ENCODE results near the gene IL15RA.
"Not testable (repeated sequence)": the region's sequence is repeated elsewhere in the genome, so short reads cannot be mapped to it uniquely, and the experiment has no call there.

Gene IL15RA

GRCh38 chr10:5921746-5922145 lies 55.6 kb downstream of the IL15RA start:
- DNase-seq (ENCODE audit: low read depth) = no peak

- DNase-seq (ENCODE audit: low read depth) = no peak
Measured at GRCh38 chr10:5919568-5919967, 57.8 kb downstream of the IL15RA start.

GRCh38 chr10:5918763-5919162 lies 58.6 kb downstream of the IL15RA start:
- no peak for DNase-seq (ENCODE audit: low read depth)

GRCh38 chr10:5917305-5917704 lies 60.0 kb downstream of the IL15RA start:
- no peak for DNase-seq (ENCODE audit: low read depth)

- DNase-seq (ENCODE audit: low read depth) = no peak
Measured at GRCh38 chr10:5915451-5915850, 61.9 kb downstream of the IL15RA start.

- no peak for DNase-seq (ENCODE audit: low read depth)
Measured at GRCh38 chr10:5913736-5914135, 63.6 kb downstream of the IL15RA start.

GRCh38 chr10:5911670-5912069 lies 65.7 kb downstream of the IL15RA start:
- no peak for DNase-seq (ENCODE audit: low read depth)

GRCh38 chr10:5910323-5911100 lies 66.8 kb downstream of the IL15RA start:
- no peak for DNase-seq (ENCODE audit: low read depth)

- DNase-seq (ENCODE audit: low read depth) = not testable (repeated sequence)
Measured at GRCh38 chr10:5908676-5909075, 68.7 kb downstream of the IL15RA start.

GRCh38 chr10:5906651-5907050 lies 70.7 kb downstream of the IL15RA start:
- DNase-seq (ENCODE audit: low read depth) = no peak

- no peak for DNase-seq (ENCODE audit: low read depth)
Measured at GRCh38 chr10:5905854-5906507, 71.4 kb downstream of the IL15RA start.

- DNase-seq (ENCODE audit: low read depth) = no peak
Measured at GRCh38 chr10:5904227-5904626, 73.1 kb downstream of the IL15RA start.

- no peak for DNase-seq (ENCODE audit: low read depth)
Measured at GRCh38 chr10:5903563-5903962, 73.8 kb downstream of the IL15RA start.

- no peak for DNase-seq (ENCODE audit: low read depth)
Measured at GRCh38 chr10:5902511-5903274, 74.7 kb downstream of the IL15RA start.

Measured in stimulated activated CD8-positive, alpha-beta memory T cell treated with anti-CD3 and anti-CD28 coated beads, Interleukin-12 subunit alpha, Interleukin-12 subunit beta, amount 100 ng/mL, for 4 hours (primary cell).